GM23248 (cell line): ENCODE data around the gene ZFP36L1. TPM values are rescaled to one million over a fixed set of nuclear protein-coding genes. Genes with fewer than 3 reads are reported as not detected.
A peak's percentile ranks its signal among the peaks of the same experiment; 100 is the strongest.
"Not testable (repeated sequence)": the region's sequence is repeated elsewhere in the genome, so short reads cannot be mapped to it uniquely, and the experiment has no call there.

Source experiments
- DNase-seq: peaks from one replicate; pipeline ENCODE4 v3.0.0-alpha.2; 2015
- H2AFZ ChIP-seq: fragments of 200-600 bp; sonication (generic); 2 replicates; pipeline ENCODE4 v1.6.1; 2016; ENCODE audit warnings: antibody characterized with exemption
- H3F3A ChIP-seq: fragments of 200-600 bp; sonication (generic); 2 replicates; pipeline ENCODE4 v1.6.1; 2016; ENCODE audit warnings: mild to moderate bottlenecking, antibody characterized with exemption, mixed run types; ENCODE audit not compliant: insufficient read depth
- H3K27ac ChIP-seq: fragments of 200-600 bp; sonication (generic); 2 replicates; pipeline ENCODE4 v1.5.1; 2016; ENCODE audit warnings: mild to moderate bottlenecking
- H3K27me3 ChIP-seq: fragments of 200-600 bp; sonication (generic); replicated peaks from 2 replicates; pipeline ENCODE4 v1.6.1; 2016; ENCODE audit warnings: mild to moderate bottlenecking; ENCODE audit not compliant: insufficient read depth
- H3K36me3 ChIP-seq: fragments of 200-600 bp; sonication (generic); 2 replicates; pipeline ENCODE4 v1.6.1; 2016; ENCODE audit warnings: low read depth, mild to moderate bottlenecking
- H3K4me1 ChIP-seq: fragments of 200-600 bp; sonication (generic); 2 replicates; pipeline ENCODE4 v1.6.1; 2016; ENCODE audit warnings: mild to moderate bottlenecking; ENCODE audit not compliant: insufficient read depth
- H3K4me2 ChIP-seq: fragments of 200-600 bp; sonication (generic); one replicate; pipeline ENCODE4 v1.6.1; 2016; ENCODE audit warnings: mild to moderate bottlenecking; ENCODE audit not compliant: unreplicated experiment
- H3K4me3 ChIP-seq: fragments of 200-600 bp; sonication (generic); 2 replicates; pipeline ENCODE4 v1.5.1; 2016; ENCODE audit warnings: mild to moderate bottlenecking
- H3K79me2 ChIP-seq: fragments of 200-600 bp; sonication (generic); 2 replicates; pipeline ENCODE4 v1.6.1; 2016; ENCODE audit warnings: mild to moderate bottlenecking; ENCODE audit not compliant: insufficient read depth
- H3K9ac ChIP-seq: fragments of 200-600 bp; sonication (generic); 2 replicates; pipeline ENCODE4 v1.6.1; 2016; ENCODE audit warnings: mild to moderate bottlenecking
- H3K9me2 ChIP-seq: fragments of 200-600 bp; sonication (generic); 2 replicates; pipeline ENCODE4 v1.6.1; 2016; ENCODE audit warnings: mixed run types, mild to moderate bottlenecking, moderate library complexity; ENCODE audit not compliant: insufficient read depth
- H3K9me3 ChIP-seq: fragments of 200-600 bp; sonication (generic); one replicate; pipeline ENCODE4 v1.6.1; 2017; ENCODE audit warnings: low read depth
- H4K20me1 ChIP-seq: fragments of 200-600 bp; sonication (generic); 2 replicates; pipeline ENCODE4 v1.6.0; 2016; ENCODE audit not compliant: insufficient read depth
- EZH2 ChIP-seq: fragments of 200-600 bp; sonication (generic); IDR thresholded peaks from 2 replicates; pipeline ENCODE4 v1.6.1; 2018; ENCODE audit warnings: antibody characterized with exemption, mild to moderate bottlenecking; ENCODE audit not compliant: insufficient read depth, poor library complexity, severe bottlenecking
- EZH2phosphoT487 ChIP-seq: fragments of 200-600 bp; sonication (generic); IDR thresholded peaks from 2 replicates; pipeline ENCODE4 v1.6.1; 2018; ENCODE audit warnings: antibody characterized with exemption, moderate library complexity, mild to moderate bottlenecking, low read depth; ENCODE audit not compliant: insufficient read depth
- WGBS, 2 experiments: methylation state at CpG; one replicate each; pipeline ENCODE4 v1.1.6; 2015 to 2017; ENCODE audit warnings: low lambda C conversion rate in 2 of 2, low coverage in 1 of 2; ENCODE audit errors: missing lambda C conversion rate in 2 of 2; 5-methylcytosine and 5-hydroxymethylcytosine counted together
- in situ Hi-C: fragments of 300-500 bp; cut with MboI; formaldehyde crosslinking; loops from 2 replicates; pipeline ENCODE4 v1.15.0; 2020
- polyA plus RNA-seq: library from polyadenylated mRNA; unstranded; fragments of >200 nt; fragmentation: Nextera tagmentation; extraction: Ambion mirVana; gene quantifications from 2 replicates; pipeline ENCODE4 v1.2.1, GENCODE V29; 2016
- total RNA-seq: library from RNA; depleted of rRNA; stranded (reverse); fragments of >200 nt; shearing (Covaris generic); gene quantifications from 2 replicates; pipeline ENCODE4 v1.2.3, GENCODE V29; 2014

The ZFP36L1 gene
- total and polyA plus RNA-seq, 2 experiments from 2014 or later = 92.9 to 599 TPM

DNA sequence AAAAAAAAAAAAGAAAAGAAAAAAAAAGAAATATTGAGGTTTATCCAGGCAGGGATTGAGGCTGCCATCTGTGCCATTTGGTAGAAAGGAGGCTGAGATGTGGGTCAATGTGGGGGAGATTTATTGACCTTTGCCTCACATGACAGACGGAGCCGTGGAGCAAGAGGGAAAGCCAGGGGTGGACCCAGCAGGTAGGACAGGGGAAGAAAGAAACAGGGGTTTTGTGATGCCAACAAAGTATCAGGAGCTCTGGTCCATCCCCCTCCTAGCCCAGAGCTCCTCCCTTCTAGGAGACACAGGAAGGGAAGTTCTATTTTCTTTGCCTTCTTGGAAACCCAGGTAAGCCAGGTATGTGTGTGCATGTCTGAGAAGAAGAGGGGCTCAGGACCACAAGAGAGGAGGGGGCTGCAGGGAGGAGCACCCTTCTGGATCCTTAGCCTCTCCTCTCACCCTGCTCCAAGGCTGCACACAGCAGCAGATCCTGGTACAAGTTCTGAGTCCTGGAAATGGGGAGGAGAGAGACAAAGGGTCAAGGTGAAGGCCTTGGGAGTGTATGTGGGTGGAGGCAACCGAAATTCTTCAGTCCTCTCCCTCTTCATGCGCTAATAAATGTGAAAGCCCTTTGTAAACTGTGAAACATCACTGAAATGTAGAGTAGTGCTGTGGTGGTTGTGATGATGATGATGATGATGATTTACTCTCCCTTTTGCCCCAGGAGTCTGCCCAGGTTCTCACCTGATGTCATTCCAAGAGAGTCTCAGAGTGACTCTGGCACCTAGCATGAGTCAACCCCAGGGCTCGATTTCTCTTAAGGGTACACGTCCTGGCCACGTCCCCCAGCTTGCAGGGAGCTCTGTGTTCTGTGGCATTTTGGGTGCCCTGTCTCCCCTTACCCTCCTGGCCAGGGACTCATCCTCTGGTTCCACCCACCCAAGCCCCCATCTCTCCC is 26.3 kb downstream of the ZFP36L1 start:
- H3K36me3 ChIP-seq = no peaks in the 10 kb centered on the region
- 96 to 97% methylated on average over 7 of the region's 7 CpGs for WGBS, 2 experiments
- peaks cover 18% of the 10 kb centered on the region for H3K4me1 ChIP-seq
- H3K27me3 ChIP-seq = no peaks in the 10 kb centered on the region
- H3K9ac ChIP-seq = no peak overlapping the region
- H4K20me1 ChIP-seq = no peaks in the 10 kb centered on the region
- no peak overlapping the region for H3K27ac ChIP-seq
- in situ Hi-C loops = no loop called here
- no peak overlapping the region for H3K4me3 ChIP-seq
- H3K9me2 ChIP-seq = no peaks in the 10 kb centered on the region
- H2AFZ ChIP-seq = no peak overlapping the region
- TF ChIP-seq EZH2phosphoT487 (no peak), EZH2 (no peak)
- H3F3A ChIP-seq = peaks cover 18% of the 10 kb centered on the region
- H3K4me2 ChIP-seq = no peak overlapping the region
- no peaks in the 10 kb centered on the region for H3K79me2 ChIP-seq
- no peak for DNase-seq
- no peaks in the 10 kb centered on the region for H3K9me3 ChIP-seq

DNA sequence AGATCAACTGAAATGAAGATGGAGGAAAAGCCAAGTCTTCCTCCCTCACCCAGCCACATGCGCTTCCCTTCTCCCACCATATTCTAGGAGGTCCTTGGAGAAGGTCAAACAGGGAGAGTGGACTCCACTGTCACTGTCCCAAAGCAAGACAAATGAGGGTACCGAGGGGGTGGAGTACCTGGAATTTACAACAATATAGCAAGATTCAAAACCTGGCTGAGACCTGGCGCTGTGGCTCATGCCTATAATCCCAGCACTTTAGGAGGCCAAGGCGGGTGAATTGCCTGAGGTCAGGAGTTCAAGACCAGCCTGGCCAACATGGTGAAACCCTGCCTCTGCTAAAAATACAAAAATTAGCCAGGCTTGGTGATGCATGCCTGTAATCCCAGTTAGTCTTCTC is 29.0 kb downstream of the ZFP36L1 start:
- H3K27me3 ChIP-seq, H4K20me1 ChIP-seq, H3K9me2 ChIP-seq, H3K9me3 ChIP-seq, DNase-seq, in situ Hi-C loops, H3K36me3 ChIP-seq, H3K79me2 ChIP-seq: not testable (repeated sequence)
- 88 to 92% methylated on average over 4 of the region's 4 CpGs for WGBS, 2 experiments
- Histone ChIP-seq H3K9ac (peak overlapping the region; percentile 28; the same call in 1 of the 2 replicates), H3K4me3 (0 out of 2 replicates have a peak overlapping the region, but pooled peaks have one; percentile 3), H3K4me1 (peaks cover 18% of the 10 kb centered on the region), H3K27ac (peak overlapping the region; percentile 83), H2AFZ (peak overlapping the region; percentile 61; the same call in 1 of the 2 replicates), H3K4me2 (peak overlapping the region; percentile 62), H3F3A (peaks cover 18% of the 10 kb centered on the region)

DNA sequence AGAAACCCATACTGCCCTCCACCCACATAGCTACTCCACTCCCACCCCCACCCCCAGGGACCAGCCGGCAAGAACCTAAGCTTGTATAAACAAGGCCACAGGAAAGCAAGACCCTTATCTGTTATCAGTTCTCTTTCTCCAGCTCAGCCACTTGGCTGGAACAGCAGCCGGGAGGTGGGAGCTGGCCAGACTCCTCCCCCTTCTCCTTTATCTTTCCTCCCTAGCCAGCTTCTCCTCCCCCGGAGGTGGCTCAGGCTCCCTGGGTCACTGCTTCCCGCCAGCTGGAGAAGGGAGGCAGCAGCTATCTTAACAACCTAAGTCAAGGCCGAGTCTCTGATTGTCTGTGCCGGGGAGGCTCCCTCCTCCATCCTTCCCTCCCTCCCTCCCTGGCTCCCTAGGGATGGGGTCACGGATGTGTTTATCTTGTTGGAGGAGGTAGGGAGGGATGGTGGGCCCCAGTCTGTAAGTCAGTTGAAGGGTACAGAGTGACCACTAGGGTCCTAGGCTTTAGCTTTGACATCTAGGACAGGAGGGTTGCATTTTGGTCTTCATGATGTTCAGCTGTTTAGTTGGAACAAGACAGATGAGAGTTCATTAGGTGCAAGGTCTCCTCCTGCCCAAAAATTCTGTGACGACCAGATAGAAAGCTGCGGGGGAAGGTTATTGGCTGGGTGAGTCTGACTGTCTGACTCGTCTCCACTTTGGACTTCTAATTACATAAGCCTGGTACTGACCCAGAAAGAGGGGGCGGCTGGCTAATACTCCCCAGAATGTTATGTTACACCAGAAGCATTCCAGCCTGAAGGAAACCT is 29.7 kb downstream of the ZFP36L1 start:
- Histone ChIP-seq H3K27ac (peak overlapping the region; percentile 83), H3K9ac (peak overlapping the region; percentile 61), H3K79me2 (no peaks in the 10 kb centered on the region), H3F3A (peaks cover 18% of the 10 kb centered on the region), H3K4me1 (peaks cover 18% of the 10 kb centered on the region), H3K4me3 (peak overlapping the region; percentile 3; the same call in 1 of the 2 replicates), H3K27me3 (no peaks in the 10 kb centered on the region), H3K9me3 (no peaks in the 10 kb centered on the region), H3K9me2 (no peaks in the 10 kb centered on the region), H3K4me2 (peak overlapping the region; percentile 62), H3K36me3 (no peaks in the 10 kb centered on the region), H4K20me1 (no peaks in the 10 kb centered on the region), H2AFZ (peak overlapping the region; percentile 61)
- in situ Hi-C loops = no loop called here
- peak; percentile 92 for DNase-seq
- TF ChIP-seq EZH2phosphoT487 = no peak
- TF ChIP-seq EZH2 = no peak
- WGBS, 2 experiments = 3 to 8% methylated on average over 10 to 11 of the region's 11 CpGs

DNA sequence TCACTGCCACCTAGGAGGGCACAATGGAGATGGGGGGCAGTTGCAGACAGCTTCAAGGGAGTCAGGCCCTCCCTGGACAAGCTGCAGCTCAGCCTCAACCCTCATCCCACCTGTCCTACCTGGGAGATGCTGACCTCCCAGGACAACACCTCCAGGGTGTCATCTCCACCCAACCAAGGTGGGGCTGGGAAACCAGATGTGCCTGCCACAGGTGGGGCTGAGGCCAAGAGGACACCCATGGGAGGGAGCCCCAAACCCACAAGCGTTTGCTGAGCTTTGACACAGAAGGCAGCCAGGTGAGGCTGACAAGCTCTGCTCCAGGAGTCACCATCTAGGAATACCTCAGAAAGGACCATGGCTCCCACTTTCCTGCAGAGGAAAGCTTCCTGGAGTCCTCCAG is 31.5 kb downstream of the ZFP36L1 start:
- H3K9ac ChIP-seq = no peak overlapping the region
- H3K9me2 ChIP-seq = no peaks in the 10 kb centered on the region
- H3K4me2 ChIP-seq = no peak overlapping the region
- no peaks in the 10 kb centered on the region for H3K36me3 ChIP-seq
- in situ Hi-C loops = no loop called here
- TF ChIP-seq EZH2 (no peak), EZH2phosphoT487 (no peak)
- no peaks in the 10 kb centered on the region for H3K79me2 ChIP-seq
- H3K27me3 ChIP-seq = no peaks in the 10 kb centered on the region
- no peaks in the 10 kb centered on the region for H4K20me1 ChIP-seq
- no peak overlapping the region for H3K27ac ChIP-seq
- 89 to 100% methylated on average over 1 of the region's 1 CpG for WGBS, 2 experiments
- no peak overlapping the region for H3K4me3 ChIP-seq
- peaks cover 18% of the 10 kb centered on the region for H3F3A ChIP-seq
- H2AFZ ChIP-seq = no peak overlapping the region
- no peaks in the 10 kb centered on the region for H3K9me3 ChIP-seq
- no peak for DNase-seq
- peaks cover 22% of the 10 kb centered on the region for H3K4me1 ChIP-seq
